Aorta (tissue), 5 donors: ENCODE data around the gene ATG16L2. TPM values are rescaled to one million over a fixed set of nuclear protein-coding genes. Genes with fewer than 3 reads are reported as not detected.

Experiments used
- ATAC-seq: fragments of 200-7000 bp; cut with Tn5 transposase; one replicate; pipeline ENCODE4 v1.9.1; 2022; ENCODE audit warnings: moderate library complexity; ENCODE audit not compliant: low FRiP score
- DNase-seq, 2 donors: peaks; one replicate each; pipeline ENCODE4 v3.0.0-alpha.2; 2020
- H3K27ac ChIP-seq, 2 donors: one replicate each; pipeline ENCODE4 v1.5.1; 2013; ENCODE audit warnings: low read length in 2 of 2, mild to moderate bottlenecking in 2 of 2, moderate library complexity in 2 of 2, control low read depth in 1 of 2, inconsistent platforms in 1 of 2, low read depth in 1 of 2
- H3K27me3 ChIP-seq, 2 donors: one replicate each; pipeline ENCODE4 v1.6.1; 2013; ENCODE audit warnings: control low read depth in 1 of 2, low read length in 1 of 2, mild to moderate bottlenecking in 1 of 2, moderate library complexity in 1 of 2; ENCODE audit not compliant: insufficient read depth in 2 of 2, control insufficient read depth in 1 of 2
- H3K36me3 ChIP-seq, 2 donors: one replicate each; pipeline ENCODE4 v1.6.1; 2013; ENCODE audit warnings: control low read depth in 1 of 2, low read length in 1 of 2, mild to moderate bottlenecking in 1 of 2; ENCODE audit not compliant: insufficient read depth in 2 of 2, control insufficient read depth in 1 of 2
- H3K4me1 ChIP-seq, 2 donors: one replicate each; pipeline ENCODE4 v1.6.1; 2013; ENCODE audit warnings: low read length in 2 of 2, control low read depth in 1 of 2, mild to moderate bottlenecking in 1 of 2, moderate library complexity in 1 of 2; ENCODE audit not compliant: insufficient read depth in 2 of 2, control insufficient read depth in 1 of 2
- H3K4me3 ChIP-seq, 2 donors: one replicate each; pipeline ENCODE4 v1.5.1; 2013; ENCODE audit warnings: low read length in 2 of 2, control low read depth in 1 of 2, mild to moderate bottlenecking in 1 of 2
- H3K9me3 ChIP-seq: one replicate; pipeline ENCODE4 v1.6.1; 2013; ENCODE audit warnings: mild to moderate bottlenecking, low read length; ENCODE audit not compliant: control insufficient read depth
- WGBS, 2 donors: extraction: QIAGEN DNeasy Blood & Tissue Kit; methylation state at CpG; one replicate each; pipeline ENCODE4 v1.1.7; 2013; 5-methylcytosine and 5-hydroxymethylcytosine counted together
- intact Hi-C, 2 donors: fragments of 100-400 bp; cut with DNase I; formaldehyde crosslinking; loops; one replicate each; pipeline versions ENCODE4 v1.14.2 to v1.15.0; 2022
- long read RNA-seq, 2 donors: library from polyadenylated mRNA; unstranded; transcript quantifications; one replicate each; pipeline ENCODE4 v2.0.0, GENCODE V29; 2020 to 2021
- polyA plus RNA-seq, 2 donors: library from polyadenylated mRNA; stranded (reverse); fragments of 200-250 nt; gene quantifications; one replicate each; pipeline ENCODE4 v1.2.3, GENCODE V29; 2013
- total RNA-seq, 2 donors: library from RNA; stranded (reverse); fragmentation: NEBNext Ultra II Directional; extraction: Animal tissue kit (Norgen Biotek cat#: 25700); gene quantifications; one replicate each; pipeline ENCODE4 v1.2.1, GENCODE V29; 2021
- donor health status: healthy with polysubstance abuse.
- donor health status: Bipolar disorder and iron deficiency.
- donor health status: DM: no; HTN: no; CAD: no.
- donor health status: DM: no; HTN: no; CAD: no.
- donor health status: DM: yes; HTN: yes; CAD: no.

The ATG16L2 gene
- 10 to 100 TPM; 31.1 to 74.8 TPM for total RNA-seq
- 10 to 100 TPM in 1 of 2 donors, 1 to 10 TPM in 1; 4.9 to 47.7 TPM for polyA plus RNA-seq
- long read RNA-seq, donor 1, transcript ATG16L2-201 (18 exons, 2,243 nt) = major isoform, 41 of 106 reads
- long read RNA-seq, donor 1, transcript ATG16L2-202 (18 exons, 2,254 nt) = minor isoform, 6 of 106 reads
- long read RNA-seq, donor 1, partial matches to known transcripts = 13 of 106 reads
- long read RNA-seq, donor 1, other reads (novel, unspliced or antisense) = 39 of 106 reads
- long read RNA-seq, donor 2, transcript ATG16L2-201 (18 exons, 2,243 nt) = major isoform, 9 of 65 reads
- long read RNA-seq, donor 2, partial matches to known transcripts = 20 of 65 reads
- long read RNA-seq, donor 2, other reads (novel, unspliced or antisense) = 34 of 65 reads

DNA sequence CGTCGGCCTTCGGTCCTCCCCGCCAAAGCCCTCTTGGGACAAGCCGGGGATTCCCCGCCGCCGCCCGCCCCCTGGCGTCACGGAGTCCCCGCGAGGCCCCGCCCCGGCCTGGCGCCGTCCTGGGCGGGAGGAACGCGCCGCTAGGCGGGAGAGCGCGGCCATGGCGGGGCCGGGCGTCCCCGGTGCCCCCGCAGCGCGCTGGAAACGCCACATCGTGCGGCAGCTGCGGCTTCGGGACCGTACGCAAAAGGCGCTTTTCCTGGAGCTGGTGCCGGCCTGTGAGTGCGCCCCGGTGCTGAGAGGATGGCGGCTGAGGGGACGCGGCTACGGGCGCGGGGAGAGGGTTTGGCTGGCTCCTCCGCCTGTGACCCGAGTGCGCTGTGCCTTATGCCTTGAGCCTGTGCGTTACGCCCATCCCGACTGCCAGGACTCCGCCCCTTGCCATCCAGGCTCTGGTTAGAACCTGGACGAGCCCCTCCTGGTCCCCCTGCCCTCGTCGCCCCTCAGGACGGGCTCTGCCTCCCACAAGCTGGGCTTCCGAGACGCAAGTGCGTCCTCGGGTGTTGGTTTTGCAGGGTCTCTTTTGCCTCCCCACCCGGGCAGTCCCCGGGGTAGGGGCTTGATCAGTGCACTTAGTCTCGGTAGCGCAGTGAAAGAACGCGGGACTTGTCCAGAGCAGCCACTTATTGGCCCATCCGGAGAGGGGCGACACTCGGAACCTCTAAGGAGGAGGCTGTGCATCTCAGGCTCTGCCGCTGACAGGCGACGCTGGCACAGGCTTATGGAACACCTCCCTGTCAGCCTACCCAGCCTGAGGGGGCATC is at the start of gene ATG16L2:
Gene ATG16L2, plus strand, starts transcription at position 126 of the 824 bp plus-strand sequence. Its CDS starts 35 bp downstream, at position 161.
- peak; percentile 93 to 97 for DNase-seq
- WGBS, 2 donors = 0% methylated on average over 73 to 75 of the region's 75 CpGs
- intact Hi-C loops = loop anchor here (5.0 kb wide), 2 partner anchors 32 to 92 kb away; no protein-coding TSS in a partner anchor

DNA sequence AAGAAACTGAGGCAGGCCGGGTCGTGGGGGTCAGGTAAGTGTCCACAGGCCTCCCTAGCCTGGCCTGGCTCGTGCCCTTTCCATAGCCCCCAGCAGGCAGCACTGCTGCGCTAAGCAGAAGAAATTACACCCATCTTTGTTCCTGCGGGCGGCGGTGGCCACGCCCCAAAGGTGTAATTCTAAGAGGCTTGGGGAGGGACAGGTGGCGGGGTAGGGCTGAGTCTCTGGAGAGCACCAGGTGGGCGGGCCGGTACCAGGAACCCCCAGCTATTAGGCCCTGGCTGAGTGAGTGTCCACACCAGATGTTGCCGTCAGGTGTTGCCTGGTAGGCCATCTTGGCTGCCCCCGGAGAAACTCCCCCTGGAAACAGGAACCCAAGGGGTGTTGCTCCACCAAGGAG is 49.7 kb upstream of the ATG16L2 start:
- Histone ChIP-seq H3K4me1 (no peaks in the 10 kb centered on the region), H3K27me3 (no peaks in the 10 kb centered on the region), H3K36me3 (no peaks in the 10 kb centered on the region), H3K4me3 (no peak overlapping the region), H3K27ac (no peak overlapping the region), H3K9me3 (no peaks in the 10 kb centered on the region)
- intact Hi-C loops = no loop called here
- DNase-seq = no peak
- 75 to 83% methylated on average over 13 of the region's 13 CpGs for WGBS, 2 donors
- ATAC-seq = no peak

More for the DNA sequence above, at the start of gene ATG16L2:
- H3K36me3 ChIP-seq = no peaks in the 10 kb centered on the region
- H3K9me3 ChIP-seq = no peaks in the 10 kb centered on the region
- peaks cover 0 to 2% of the 10 kb centered on the region in 2 donors for H3K27me3 ChIP-seq
- no peaks in the 10 kb centered on the region for H3K4me1 ChIP-seq
- peak within 1 kb of the TSS; percentile 46 to 86 for H3K4me3 ChIP-seq
- peak; percentile 96 for ATAC-seq
- H3K27ac ChIP-seq = peak within 1 kb of the TSS; percentile 17 to 85

DNA sequence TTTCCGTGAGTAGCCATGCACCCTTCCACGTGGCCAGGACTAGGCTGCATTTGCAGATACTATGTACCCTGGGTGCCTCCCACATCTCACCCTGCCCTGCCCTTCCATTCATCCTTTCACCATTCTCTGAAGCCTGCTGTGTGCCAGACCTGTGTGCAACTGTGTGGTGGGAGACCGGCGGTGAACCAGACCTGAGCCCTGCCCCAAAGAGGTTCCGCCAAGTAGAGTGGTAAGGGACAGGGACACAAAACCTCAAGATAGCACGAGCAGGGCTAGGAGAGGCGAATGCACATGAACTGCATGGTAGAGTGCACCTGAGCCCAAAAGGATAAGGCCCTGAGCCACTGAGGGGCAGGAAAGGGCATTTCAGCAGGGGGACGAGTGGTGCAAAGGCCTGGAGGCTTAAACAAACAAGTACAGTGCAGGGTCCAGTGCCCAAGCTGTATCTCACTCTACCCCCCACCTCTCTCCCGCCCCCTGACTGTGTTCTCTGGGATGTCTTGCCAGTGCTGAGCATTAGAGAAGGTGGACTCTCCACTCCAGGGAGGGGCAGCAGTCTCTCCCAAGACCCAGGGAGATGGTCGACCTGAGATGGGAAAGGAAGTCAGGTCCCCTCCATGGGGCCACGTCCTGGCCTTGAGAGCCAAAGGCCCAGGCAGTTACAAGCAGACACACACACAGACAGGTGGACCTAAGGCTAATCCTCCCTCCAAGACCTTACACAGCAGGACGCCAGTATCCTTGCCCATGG is 47.9 kb upstream of the ATG16L2 start:
- no peak overlapping the region for H3K4me3 ChIP-seq
- H3K9me3 ChIP-seq = no peaks in the 10 kb centered on the region
- intact Hi-C loops = no loop called here
- H3K27me3 ChIP-seq = no peaks in the 10 kb centered on the region
- no peak for DNase-seq
- no peaks in the 10 kb centered on the region for H3K36me3 ChIP-seq
- no peak for ATAC-seq
- no peak overlapping the region for H3K27ac ChIP-seq
- H3K4me1 ChIP-seq = no peaks in the 10 kb centered on the region
- WGBS, 2 donors = 82 to 85% methylated on average over 12 of the region's 12 CpGs

GRCh38 chr11:72767203-72768062 is 46.8 kb upstream of the ATG16L2 start:
- Histone ChIP-seq H3K4me1 (no peaks in the 10 kb centered on the region), H3K9me3 (no peaks in the 10 kb centered on the region), H3K4me3 (no peak overlapping the region), H3K27me3 (no peaks in the 10 kb centered on the region), H3K36me3 (no peaks in the 10 kb centered on the region), H3K27ac (no peak overlapping the region)
- WGBS, 2 donors = 95 to 99% methylated on average over 4 of the region's 4 CpGs
- no peak for DNase-seq
- ATAC-seq = no peak
- intact Hi-C loops = no loop called here

DNA sequence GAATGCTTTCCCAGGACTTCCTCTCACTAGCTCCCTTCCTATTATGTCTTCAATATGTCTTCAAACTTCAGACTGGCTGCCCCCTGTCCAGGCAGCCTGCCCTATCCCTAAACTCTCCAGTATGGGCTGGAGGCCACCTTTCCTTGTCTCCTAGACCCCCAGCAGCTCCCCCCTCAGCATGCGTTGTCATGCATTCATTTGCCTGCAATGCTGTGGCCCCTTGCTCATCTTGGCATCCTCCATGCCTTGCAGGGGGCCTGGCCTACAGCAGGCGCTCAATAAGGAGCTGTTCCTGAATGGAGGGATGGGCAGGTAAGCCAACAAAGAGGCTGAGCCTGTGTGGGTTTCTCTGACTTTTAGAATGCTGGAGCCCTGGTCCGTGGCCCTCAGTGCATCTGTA is 45.6 kb upstream of the ATG16L2 start:
- DNase-seq (no peak), ATAC-seq (no peak)
- H3K4me1 ChIP-seq = no peaks in the 10 kb centered on the region
- H3K4me3 ChIP-seq = no peak overlapping the region
- no peaks in the 10 kb centered on the region for H3K27me3 ChIP-seq
- no peaks in the 10 kb centered on the region for H3K9me3 ChIP-seq
- intact Hi-C loops = no loop called here
- H3K36me3 ChIP-seq = no peaks in the 10 kb centered on the region
- H3K27ac ChIP-seq = no peak overlapping the region
- WGBS, 2 donors = 95 to 100% methylated on average over 3 of the region's 3 CpGs

- Histone ChIP-seq H3K4me1 (no peaks in the 10 kb centered on the region), H3K36me3 (no peaks in the 10 kb centered on the region), H3K27me3 (no peaks in the 10 kb centered on the region), H3K4me3 (no peak overlapping the region), H3K9me3 (no peaks in the 10 kb centered on the region), H3K27ac (no peak overlapping the region)
- no peak for ATAC-seq
- intact Hi-C loops = no loop called here
- WGBS, 2 donors = 80 to 87% methylated on average over 4 of the region's 4 CpGs
- DNase-seq = no peak
Observed at GRCh38 chr11:72769680-72770079, 44.5 kb upstream of the ATG16L2 start.

DNA sequence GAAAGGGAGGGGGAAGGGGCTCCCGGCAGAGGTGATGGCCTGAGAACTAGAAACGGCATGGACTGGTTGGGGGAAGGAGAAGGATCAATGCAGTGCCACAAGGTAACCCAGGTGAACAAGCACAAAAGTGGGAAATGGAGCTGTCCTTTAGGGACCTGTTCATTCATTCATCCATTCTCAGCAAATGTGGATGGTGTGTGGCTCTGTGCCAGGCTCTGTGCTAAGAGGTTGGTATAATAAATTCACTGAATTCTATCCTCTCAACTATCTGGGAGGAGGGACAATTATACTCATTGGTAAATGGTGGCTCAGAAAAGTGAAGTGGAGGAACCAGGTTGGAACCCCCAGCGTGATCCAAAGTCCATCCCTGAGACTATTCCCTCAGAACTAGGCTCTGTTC is 43.4 kb upstream of the ATG16L2 start:
- Histone ChIP-seq H3K9me3 (no peaks in the 10 kb centered on the region), H3K36me3 (no peaks in the 10 kb centered on the region), H3K4me3 (no peak overlapping the region), H3K27me3 (no peaks in the 10 kb centered on the region), H3K4me1 (no peaks in the 10 kb centered on the region), H3K27ac (no peak overlapping the region)
- no peak for DNase-seq
- no peak for ATAC-seq
- intact Hi-C loops = no loop called here
- 94 to 95% methylated on average over 3 of the region's 3 CpGs for WGBS, 2 donors

DNA sequence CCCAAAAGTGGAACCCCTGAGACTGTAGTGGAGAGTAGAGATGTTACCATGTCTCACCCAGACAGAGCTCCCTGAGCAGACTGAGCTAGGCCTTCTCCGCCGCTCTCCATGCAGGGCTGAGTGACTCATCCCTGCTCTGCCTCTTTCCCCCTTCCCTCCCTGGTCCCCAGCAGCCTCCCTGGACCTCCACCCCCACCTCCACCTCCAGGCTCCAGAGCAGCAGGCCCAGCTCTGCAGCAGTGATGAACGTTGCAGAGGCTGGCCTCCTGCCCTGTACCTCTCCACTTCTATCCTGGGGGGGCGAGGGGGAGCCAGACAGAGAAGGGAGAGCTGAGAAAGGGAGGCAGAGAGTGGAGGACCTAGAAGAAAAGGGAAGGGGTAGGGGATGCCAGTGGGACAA is 42.7 kb upstream of the ATG16L2 start:
- Histone ChIP-seq H3K27ac (no peak overlapping the region), H3K27me3 (no peaks in the 10 kb centered on the region), H3K36me3 (no peaks in the 10 kb centered on the region), H3K4me3 (no peak overlapping the region), H3K9me3 (no peaks in the 10 kb centered on the region), H3K4me1 (no peaks in the 10 kb centered on the region)
- no peak for DNase-seq
- intact Hi-C loops = no loop called here
- 71% methylated on average over 4 of the region's 4 CpGs for WGBS, 2 donors
- ATAC-seq = no peak
